Stomach (tissue), 9 donors: ENCODE data around the gene RAB30. TPM values are rescaled to one million over a fixed set of nuclear protein-coding genes. Genes with fewer than 3 reads are reported as not detected.
"Not testable (repeated sequence)": the region's sequence is repeated elsewhere in the genome, so short reads cannot be mapped to it uniquely, and the experiment has no call there.

Experiments used
- DNase-seq, 2 donors: peaks; one replicate each; pipeline versions ENCODE4 v3.0.0 to v3.0.0-alpha.2; 2013 to 2019
- H3K27ac ChIP-seq, 5 donors: fragments of 200-600 bp in 4 of 5; sonication (generic) in 4 of 5; one replicate each; pipeline ENCODE4 v1.5.1; 2013 to 2019; ENCODE audit warnings: mild to moderate bottlenecking in 1 of 5, moderate library complexity in 1 of 5
- H3K27me3 ChIP-seq, 3 donors: fragments of 200-600 bp; sonication (generic); one replicate each; pipeline ENCODE4 v1.5.1; 2017 to 2019; ENCODE audit warnings: mixed run types in 1 of 3
- H3K36me3 ChIP-seq, 4 donors: fragments of 200-600 bp; sonication (generic); 1 replicate in 3 of 4; 2 replicates in 1 of 4; pipeline ENCODE4 v1.5.1; 2016 to 2019
- H3K4me1 ChIP-seq, 4 donors: fragments of 200-600 bp; sonication (generic); one replicate each; pipeline ENCODE4 v1.5.1; 2016 to 2019
- H3K4me3 ChIP-seq, 4 donors: fragments of 200-600 bp; sonication (generic) in 3 of 4; one replicate each; pipeline ENCODE4 v1.5.1; 2016 to 2019; ENCODE audit warnings: mild to moderate bottlenecking in 1 of 4
- H3K9me3 ChIP-seq, 4 donors: fragments of 200-600 bp; sonication (generic); one replicate each; pipeline ENCODE4 v1.5.1; 2016 to 2019
- EP300 ChIP-seq: sonication (generic); formaldehyde crosslinking; IDR thresholded peaks from one replicate; pipeline ENCODE4 v1.6.1; 2017; ENCODE audit warnings: antibody characterized with exemption
- POLR2A ChIP-seq, 4 donors: fragments of 450-650 bp; IDR thresholded peaks; one replicate each; pipeline ENCODE4 v1.6.1; 2016; ENCODE audit warnings: antibody characterized with exemption in 4 of 4, control low read depth in 2 of 4, mild to moderate bottlenecking in 1 of 4, moderate library complexity in 1 of 4
- POLR2AphosphoS5 ChIP-seq, 3 donors: sonication (generic); formaldehyde crosslinking; IDR thresholded peaks; one replicate each; pipeline ENCODE4 v1.6.1; 2016; ENCODE audit warnings: antibody characterized with exemption in 3 of 3
- WGBS, 5 donors: extraction: QIAGEN DNeasy Blood & Tissue Kit in 3 of 5; methylation state at CpG; one replicate each; pipeline versions ENCODE4 v1.1.5 to v1.1.7; 2013 to 2018; 5-methylcytosine and 5-hydroxymethylcytosine counted together
- intact Hi-C: fragments of 100-400 bp; cut with DNase I; formaldehyde crosslinking; loops from one replicate; pipeline ENCODE4 v1.15.1; 2023; ENCODE audit warnings: low total_unique reads
- polyA plus RNA-seq, 3 donors: library from polyadenylated mRNA; stranded (reverse); fragments of 200-250 nt; gene quantifications; one replicate each; pipeline ENCODE4 v1.2.3, GENCODE V29; 2013
- total RNA-seq, 5 donors: library from RNA; depleted of rRNA; stranded (reverse); fragments of >200 nt; gene quantifications; one replicate each; pipeline versions ENCODE4 v1.1.0 to v1.2.3, GENCODE V29; 2014 to 2016
- TF ChIP-seq, protein P1 (sequence below), 7 experiments: fragments of 450-650 bp in 4 of 7; fragments of 200-600 bp in 3 of 7; sonication (generic) in 3 of 7; IDR thresholded peaks; one replicate each; pipeline ENCODE4 v1.5.1; 2016 to 2019; ENCODE audit warnings: antibody characterized with exemption in 7 of 7, control low read depth in 2 of 7, mild to moderate bottlenecking in 1 of 7
- donor health status: healthy with polysubstance abuse.
- donor health status: Bipolar disorder and iron deficiency.
- donor health status: healthy.

The RAB30 gene
- total and polyA plus RNA-seq, 8 donors, result 0.29 to 14.0 (median 3.1) TPM

DNA sequence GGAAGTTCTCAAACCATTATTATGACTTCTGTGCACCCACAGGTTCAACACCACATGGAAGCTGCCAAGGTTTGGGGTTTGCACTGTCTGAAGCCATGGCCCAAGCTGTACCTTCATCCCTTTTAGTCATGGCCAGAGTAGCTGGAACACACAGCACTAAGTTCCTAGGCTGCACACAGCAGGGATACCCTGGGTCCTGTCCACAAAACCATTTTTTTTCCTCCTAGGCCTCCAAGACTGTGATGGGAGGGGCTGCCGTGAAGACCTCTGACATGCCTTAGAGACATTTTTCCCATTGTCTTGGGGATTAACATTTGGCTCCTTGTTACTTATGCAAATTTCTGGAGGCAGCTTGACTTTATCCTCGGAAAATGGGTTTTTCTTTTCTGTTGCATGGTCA lies 127.5 kb downstream of the RAB30 start:
- TF ChIP-seq POLR2A (IDR thresholded peaks at IDR 0.05), result no peak
- no peak for TF ChIP-seq POLR2AphosphoS5 (IDR thresholded peaks at IDR 0.05)
- no peak for TF ChIP-seq EP300
- TF ChIP-seq, protein P1, sequence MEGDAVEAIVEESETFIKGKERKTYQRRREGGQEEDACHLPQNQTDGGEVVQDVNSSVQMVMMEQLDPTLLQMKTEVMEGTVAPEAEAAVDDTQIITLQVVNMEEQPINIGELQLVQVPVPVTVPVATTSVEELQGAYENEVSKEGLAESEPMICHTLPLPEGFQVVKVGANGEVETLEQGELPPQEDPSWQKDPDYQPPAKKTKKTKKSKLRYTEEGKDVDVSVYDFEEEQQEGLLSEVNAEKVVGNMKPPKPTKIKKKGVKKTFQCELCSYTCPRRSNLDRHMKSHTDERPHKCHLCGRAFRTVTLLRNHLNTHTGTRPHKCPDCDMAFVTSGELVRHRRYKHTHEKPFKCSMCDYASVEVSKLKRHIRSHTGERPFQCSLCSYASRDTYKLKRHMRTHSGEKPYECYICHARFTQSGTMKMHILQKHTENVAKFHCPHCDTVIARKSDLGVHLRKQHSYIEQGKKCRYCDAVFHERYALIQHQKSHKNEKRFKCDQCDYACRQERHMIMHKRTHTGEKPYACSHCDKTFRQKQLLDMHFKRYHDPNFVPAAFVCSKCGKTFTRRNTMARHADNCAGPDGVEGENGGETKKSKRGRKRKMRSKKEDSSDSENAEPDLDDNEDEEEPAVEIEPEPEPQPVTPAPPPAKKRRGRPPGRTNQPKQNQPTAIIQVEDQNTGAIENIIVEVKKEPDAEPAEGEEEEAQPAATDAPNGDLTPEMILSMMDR (IDR thresholded peaks at IDR 0.05), result no peak
- peaks cover 0 to under 1% (median 0%) of the 10 kb centered on the region in 4 donors for H3K9me3 ChIP-seq
- no peaks in the 10 kb centered on the region for H3K27me3 ChIP-seq
- H3K27ac ChIP-seq, result no peak overlapping the region
- no peak for DNase-seq
- 75 to 93% (median 90%) methylated on average over 2 of the region's 2 CpGs for WGBS, 5 donors
- intact Hi-C loops, result no loop called here
- H3K4me1 ChIP-seq, result no peaks in the 10 kb centered on the region
- H3K36me3 ChIP-seq, result no peaks in the 10 kb centered on the region
- no peak overlapping the region for H3K4me3 ChIP-seq

DNA sequence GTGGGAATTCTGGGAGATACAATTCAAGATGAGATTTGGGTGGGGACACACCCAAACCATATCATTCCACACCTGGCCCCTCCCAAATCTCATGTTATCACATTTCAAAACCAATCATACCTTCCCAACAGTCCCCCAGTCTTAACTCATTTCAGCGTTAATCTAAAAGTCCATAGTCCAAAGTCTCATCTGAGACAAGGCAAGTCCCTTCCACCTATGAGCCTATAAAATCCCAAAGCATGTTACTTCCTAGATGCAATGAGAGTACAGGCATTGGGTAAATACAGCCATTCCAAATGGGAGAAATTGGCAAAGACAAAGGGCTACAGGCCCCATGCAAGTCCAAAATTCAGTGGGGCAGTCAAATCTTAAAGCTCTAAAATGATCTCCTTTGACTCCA lies 128.3 kb downstream of the RAB30 start:
- H3K4me1 ChIP-seq, result not testable (repeated sequence)
- 38 to 76% (median 53%) methylated on average over 1 of the region's 1 CpG for WGBS, 5 donors

DNA sequence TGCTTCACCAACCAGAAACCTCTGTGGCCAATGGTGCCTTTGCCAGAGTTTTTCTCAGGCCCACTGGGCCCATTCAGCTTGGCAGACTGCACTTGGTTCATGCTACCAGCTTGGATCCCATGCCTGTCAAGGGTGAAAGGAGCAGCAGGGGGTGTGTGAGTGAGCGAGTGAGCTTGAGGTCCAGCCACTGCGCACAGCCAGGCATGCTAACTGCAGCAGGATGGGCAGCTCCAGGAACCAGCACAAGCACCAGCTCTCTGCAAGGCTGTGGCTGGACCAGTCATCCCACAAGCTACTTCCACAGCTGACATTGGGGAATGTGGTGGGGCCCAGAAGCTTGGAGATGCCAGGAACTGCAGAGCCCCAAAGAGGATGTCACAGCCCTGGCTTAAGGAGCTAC lies 129.3 kb downstream of the RAB30 start:
- Histone ChIP-seq H3K36me3 (no peaks in the 10 kb centered on the region), H3K4me1 (no peaks in the 10 kb centered on the region), H3K9me3 (no peaks in the 10 kb centered on the region), H3K27me3 (no peaks in the 10 kb centered on the region), H3K4me3 (no peak overlapping the region), H3K27ac (no peak overlapping the region)
- intact Hi-C loops, result no loop called here
- no peak for DNase-seq
- 95 to 98% (median 98%) methylated on average over 2 of the region's 2 CpGs; no CpG with 5 or more reads in 2 of the 5 donors for WGBS, 5 donors
- TF ChIP-seq POLR2A (IDR thresholded peaks at IDR 0.05) (no peak), POLR2AphosphoS5 (IDR thresholded peaks at IDR 0.05) (no peak)
- TF ChIP-seq, protein P1 (IDR thresholded peaks at IDR 0.05), result no peak

More for the DNA sequence above, 128.3 kb downstream of the RAB30 start:
- H3K36me3 ChIP-seq, DNase-seq, H3K9me3 ChIP-seq, H3K4me3 ChIP-seq, intact Hi-C loops, H3K27ac ChIP-seq, H3K27me3 ChIP-seq: not testable (repeated sequence)
- TF ChIP-seq POLR2AphosphoS5 (IDR thresholded peaks at IDR 0.05), result peak in 1 of 3 donors; percentile 24

DNA sequence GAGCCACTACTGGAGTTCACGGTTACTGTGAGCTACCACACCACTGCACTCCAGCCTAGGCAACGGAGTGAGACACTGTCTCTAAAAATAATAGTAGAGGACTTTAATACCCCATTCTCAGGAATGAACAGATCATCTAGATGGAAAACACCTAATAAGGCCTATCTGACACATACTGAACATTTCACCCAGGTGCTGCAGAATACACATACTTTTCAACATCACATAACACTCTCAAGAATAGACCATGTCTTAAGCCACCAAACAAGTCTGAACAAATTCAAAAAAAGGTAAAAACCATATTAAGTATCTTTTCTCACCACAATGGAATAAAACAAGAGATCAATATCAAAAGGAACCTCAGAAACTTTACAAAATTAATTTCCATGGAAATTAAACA lies 132.2 kb downstream of the RAB30 start:
- TF ChIP-seq, protein P1 (IDR thresholded peaks at IDR 0.05), result no peak
- TF ChIP-seq POLR2A (IDR thresholded peaks at IDR 0.05), result no peak
- no peak for TF ChIP-seq POLR2AphosphoS5 (IDR thresholded peaks at IDR 0.05)
- no peak for TF ChIP-seq EP300
- intact Hi-C loops, result no loop called here
- Histone ChIP-seq H3K27me3 (no peaks in the 10 kb centered on the region), H3K4me1 (no peaks in the 10 kb centered on the region), H3K36me3 (no peaks in the 10 kb centered on the region), H3K9me3 (no peaks in the 10 kb centered on the region), H3K27ac (no peak overlapping the region), H3K4me3 (no peak overlapping the region)
- 95 to 100% (median 97%) methylated on average over 2 of the region's 2 CpGs for WGBS, 5 donors
- DNase-seq, result no peak

DNA sequence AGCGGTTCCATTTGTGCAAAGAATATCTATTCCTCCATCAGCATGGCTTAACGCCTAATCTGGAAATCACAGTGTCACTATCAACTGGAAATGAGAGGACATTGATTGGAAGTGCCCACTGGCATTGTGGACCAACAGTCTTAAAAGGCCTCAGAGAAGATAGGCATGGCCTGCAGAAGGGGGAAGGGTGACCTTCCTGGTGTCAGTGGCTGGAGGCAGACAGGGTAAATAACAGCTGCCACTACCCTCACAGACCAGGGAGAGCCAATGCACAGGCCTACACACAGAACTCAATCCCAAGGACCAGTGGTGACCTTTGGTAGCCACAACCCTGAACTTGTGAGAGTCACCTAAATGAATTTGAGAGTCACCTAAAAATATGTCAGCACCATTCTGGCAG lies 134.1 kb downstream of the RAB30 start:
- no peak for DNase-seq
- no peak for TF ChIP-seq POLR2AphosphoS5 (IDR thresholded peaks at IDR 0.05)
- TF ChIP-seq EP300, result no peak
- no peak for TF ChIP-seq POLR2A (IDR thresholded peaks at IDR 0.05)
- TF ChIP-seq, protein P1 (IDR thresholded peaks at IDR 0.05), result no peak
- H3K27me3 ChIP-seq, result no peaks in the 10 kb centered on the region
- H3K36me3 ChIP-seq, result no peaks in the 10 kb centered on the region
- no peak overlapping the region for H3K4me3 ChIP-seq
- no peak overlapping the region for H3K27ac ChIP-seq
- no peaks in the 10 kb centered on the region for H3K9me3 ChIP-seq
- intact Hi-C loops, result no loop called here
- 93 to 100% (median 96%) methylated on average over 2 of the region's 2 CpGs for WGBS, 5 donors
- no peaks in the 10 kb centered on the region for H3K4me1 ChIP-seq
